ENCODE data around the gene ZBTB44.
"Not testable (repeated sequence)": the region's sequence is repeated elsewhere in the genome, so short reads cannot be mapped to it uniquely, and the experiment has no call there.

Gene ZBTB44, protein sequence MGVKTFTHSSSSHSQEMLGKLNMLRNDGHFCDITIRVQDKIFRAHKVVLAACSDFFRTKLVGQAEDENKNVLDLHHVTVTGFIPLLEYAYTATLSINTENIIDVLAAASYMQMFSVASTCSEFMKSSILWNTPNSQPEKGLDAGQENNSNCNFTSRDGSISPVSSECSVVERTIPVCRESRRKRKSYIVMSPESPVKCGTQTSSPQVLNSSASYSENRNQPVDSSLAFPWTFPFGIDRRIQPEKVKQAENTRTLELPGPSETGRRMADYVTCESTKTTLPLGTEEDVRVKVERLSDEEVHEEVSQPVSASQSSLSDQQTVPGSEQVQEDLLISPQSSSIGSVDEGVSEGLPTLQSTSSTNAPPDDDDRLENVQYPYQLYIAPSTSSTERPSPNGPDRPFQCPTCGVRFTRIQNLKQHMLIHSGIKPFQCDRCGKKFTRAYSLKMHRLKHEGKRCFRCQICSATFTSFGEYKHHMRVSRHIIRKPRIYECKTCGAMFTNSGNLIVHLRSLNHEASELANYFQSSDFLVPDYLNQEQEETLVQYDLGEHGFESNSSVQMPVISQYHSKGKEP

DNA sequence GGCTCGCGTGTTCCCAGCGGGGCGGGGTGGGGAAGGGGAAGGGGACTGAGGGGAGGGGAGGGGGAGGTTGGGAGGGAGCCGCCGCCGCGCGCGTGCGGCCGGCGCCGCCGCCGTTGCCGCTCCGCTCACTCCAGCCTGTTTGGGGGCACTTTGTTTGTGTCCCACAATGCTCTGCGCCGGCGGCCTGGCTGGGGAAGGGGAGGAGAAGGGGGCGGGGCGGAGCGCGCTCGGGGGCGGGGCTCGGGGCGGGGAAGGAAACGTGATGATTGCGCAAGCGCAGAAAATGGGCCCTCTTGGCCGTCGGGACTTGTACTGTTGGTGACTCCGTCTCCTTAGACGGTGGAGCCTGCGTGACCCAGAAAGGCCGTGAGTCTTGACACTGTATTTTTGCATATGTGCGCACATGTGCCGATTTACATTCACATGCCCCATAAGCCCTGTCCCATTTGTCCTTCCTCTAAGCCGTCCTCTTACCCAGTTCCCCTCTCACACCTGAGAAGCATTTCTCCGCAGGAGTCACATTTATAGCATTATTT lies at the start of gene ZBTB44:
Gene ZBTB44, minus strand, starts transcription at position 168 of the 536 bp plus-strand sequence. CDS start 53,044 bp downstream, outside the sequence.
- DNase-seq (ENCODE audit: low read depth in 2 of 2), result peak; percentile 84

DNA sequence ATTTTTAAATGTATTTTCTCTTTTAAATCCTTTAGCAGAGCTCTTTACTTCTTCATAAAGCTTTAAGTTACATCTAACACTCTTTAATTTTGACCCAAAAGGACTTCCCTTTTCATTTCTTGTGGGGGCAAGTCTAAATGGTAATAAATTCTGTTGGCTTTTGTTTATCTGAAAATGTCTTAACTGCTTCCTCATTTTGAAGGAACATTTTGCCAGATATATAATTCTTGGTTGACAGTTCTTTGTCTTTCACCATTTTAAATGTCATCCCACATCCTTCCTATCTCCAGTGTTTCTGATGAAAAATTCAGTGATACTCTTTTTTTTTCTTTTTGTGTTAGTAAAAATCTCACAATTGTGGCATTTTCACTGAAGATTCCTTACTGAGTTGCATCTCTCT lies 44.7 kb upstream of the ZBTB44 start:
- DNase-seq (ENCODE audit: low read depth in 2 of 2), result no peak

DNA sequence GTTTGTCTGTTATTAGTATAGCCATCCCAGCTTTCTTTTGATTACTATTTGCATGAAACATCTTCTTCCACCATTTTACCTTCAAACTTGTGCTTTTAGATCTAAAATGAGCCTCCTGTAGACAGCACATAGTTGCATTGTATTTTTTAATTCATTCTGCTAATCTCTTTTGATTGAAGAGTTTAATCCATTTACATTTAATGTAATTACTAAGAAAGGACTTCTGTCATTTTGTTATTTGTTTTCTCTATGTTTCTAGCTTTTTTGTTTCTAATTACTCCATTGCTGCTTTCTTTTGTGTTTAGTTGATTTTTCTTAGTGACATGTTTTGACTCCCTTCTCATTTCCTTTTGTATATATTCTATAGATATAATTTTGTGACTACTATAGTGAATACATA lies 43.7 kb upstream of the ZBTB44 start:
- no peak for DNase-seq (ENCODE audit: low read depth in 2 of 2)

DNA sequence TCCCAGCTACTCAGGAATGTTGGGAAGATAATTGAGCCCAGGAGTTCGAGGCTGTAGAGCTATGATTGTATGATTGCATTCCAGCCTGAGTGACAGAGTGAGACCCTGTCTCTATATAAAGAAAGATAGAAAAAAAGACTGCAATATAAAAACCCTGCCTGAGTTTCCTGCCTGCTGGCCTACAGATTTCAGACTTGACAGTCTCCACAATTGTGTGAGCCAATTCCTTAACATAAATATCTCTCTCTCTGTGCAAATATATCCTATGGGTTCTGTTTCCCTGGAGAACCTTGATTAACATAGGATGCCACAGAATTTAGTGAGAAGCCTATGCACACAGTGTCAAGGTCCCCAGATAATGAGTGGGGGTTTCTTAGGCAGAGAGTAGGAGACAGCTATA lies 32.5 kb upstream of the ZBTB44 start:
- no peak for DNase-seq (ENCODE audit: low read depth in 2 of 2)

DNA sequence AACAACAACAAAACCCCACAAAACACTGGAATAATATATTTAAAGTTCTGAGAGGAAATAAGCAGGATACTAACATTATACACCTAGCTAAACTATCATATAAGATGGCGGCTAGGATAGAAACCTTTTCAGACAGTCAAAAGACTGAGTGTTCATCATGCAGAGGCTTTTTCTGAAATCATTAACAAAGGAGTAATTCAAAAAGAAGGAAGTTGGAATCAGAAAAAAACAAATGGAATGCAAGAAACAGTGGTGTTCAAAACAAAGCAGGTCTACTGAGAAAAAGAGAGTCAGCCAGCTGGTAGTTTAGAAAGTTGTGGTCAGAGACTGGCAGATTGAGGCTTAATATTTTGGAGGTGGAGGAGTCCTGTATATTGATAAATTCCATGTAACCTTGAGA lies 30.1 kb upstream of the ZBTB44 start:
- no peak for DNase-seq (ENCODE audit: low read depth in 2 of 2)

DNA sequence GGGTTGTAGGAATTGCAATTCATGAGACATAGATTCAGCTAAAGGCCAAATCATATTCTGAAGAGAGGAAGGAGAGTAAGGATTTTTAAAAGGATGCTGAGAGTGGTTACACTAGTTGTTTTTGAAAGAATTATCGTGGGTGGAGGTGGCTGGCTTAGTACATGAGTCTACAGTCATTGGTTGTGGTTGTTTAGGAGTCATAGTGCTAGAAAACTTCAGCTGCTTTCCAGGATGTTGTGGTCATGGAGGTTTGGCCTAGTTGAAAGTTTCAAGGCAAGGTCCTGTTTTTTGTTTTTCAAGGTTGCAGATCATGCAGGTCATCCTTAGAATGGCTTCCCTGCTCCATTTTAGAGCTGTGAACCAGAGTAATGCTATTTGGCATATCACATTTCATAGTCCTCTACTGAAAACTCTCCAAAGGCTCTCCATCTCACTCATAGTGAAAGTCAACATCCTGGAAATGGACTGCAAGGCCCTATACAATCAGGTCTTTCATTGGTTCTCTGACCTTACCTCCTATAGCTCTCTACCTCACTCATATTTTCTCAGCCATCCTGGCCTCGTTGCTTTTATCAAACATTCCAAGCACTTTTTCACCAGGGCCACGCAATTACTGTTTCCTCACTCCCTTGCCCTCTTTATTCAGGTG lies 26.1 kb upstream of the ZBTB44 start:
- no peak for DNase-seq (ENCODE audit: low read depth in 2 of 2)

DNA sequence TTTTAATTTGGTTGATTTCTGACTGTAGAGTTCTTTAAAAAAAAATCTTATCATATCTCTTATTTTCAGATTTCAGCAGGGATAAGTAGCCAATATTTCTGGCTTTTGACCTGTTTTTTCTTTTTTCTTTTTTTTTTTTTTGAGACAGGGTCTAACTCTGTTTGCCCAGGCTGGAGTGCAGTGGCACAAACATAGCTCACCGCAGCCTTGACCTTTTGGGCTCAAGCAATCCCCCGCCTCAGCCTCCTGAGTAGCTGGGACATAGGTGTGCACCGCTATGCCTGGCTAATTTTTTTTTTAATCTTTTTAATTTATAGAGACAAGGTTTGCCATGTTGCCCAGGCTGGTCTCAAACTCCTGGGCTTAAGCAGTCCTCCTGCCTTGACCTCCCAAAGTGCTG lies 23.9 kb upstream of the ZBTB44 start:
- no peak for DNase-seq (ENCODE audit: low read depth in 2 of 2)

DNA sequence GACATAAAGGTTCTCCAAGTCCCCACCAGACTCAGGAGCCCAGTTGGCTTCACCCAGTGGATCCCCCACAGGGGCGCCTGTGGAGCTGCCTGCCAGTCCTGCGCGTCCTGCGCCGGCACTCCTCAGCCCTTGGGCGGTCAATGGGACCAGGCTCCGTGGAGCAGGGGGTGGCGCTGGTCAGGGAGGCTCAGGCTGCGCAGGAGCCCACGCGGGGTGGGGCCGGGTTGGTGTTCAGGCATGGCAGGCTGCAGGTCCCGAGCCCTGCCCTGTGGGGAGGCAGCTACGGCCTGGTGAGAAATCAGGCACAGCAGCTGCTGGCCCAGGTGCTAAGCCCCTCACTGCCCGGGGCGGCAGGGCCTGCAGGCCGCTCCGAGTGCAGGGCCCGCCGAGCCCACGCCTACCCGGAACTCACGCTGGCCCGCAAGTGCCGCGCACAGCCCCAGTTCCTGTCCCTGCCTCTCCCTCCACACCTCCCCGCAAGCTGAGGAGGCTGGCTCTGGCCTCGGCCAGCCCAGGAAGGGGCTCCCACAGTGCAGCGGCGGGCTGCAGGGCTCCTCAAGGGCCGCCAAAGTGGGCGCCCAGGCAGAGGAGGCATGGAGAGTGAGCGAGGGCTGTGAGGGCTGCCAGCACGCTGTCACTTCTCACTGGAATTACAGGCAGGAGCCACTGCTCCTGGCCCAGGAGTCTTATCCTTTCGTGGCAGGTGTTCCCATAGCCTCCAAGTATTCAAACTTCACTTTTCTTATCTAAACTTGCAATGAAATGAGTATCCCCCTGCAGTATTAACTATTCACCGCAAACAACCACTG lies 22.8 kb upstream of the ZBTB44 start:
- no peak for DNase-seq (ENCODE audit: low read depth in 2 of 2)

DNA sequence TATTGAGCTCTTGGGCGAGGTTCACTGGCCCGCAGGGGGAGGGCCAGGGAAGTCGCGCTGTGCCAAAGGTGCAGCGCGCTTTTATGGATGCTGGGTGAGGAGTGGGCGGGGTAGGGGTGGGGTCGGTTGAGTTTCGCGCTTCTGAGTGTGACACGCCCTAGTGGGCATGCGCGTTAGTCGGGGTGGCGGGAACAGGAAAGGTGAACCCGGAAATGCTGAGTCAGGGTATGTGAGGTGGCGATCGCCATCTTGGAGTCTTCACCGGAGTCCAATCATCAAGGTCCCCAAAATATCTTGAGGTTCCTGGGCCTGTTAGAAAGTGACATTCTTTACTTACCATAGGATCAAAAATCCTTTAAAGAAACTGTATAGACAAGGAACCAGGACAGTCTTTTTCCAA lies 16.7 kb upstream of the ZBTB44 start:
- DNase-seq (ENCODE audit: low read depth in 2 of 2), result not testable (repeated sequence)

DNA sequence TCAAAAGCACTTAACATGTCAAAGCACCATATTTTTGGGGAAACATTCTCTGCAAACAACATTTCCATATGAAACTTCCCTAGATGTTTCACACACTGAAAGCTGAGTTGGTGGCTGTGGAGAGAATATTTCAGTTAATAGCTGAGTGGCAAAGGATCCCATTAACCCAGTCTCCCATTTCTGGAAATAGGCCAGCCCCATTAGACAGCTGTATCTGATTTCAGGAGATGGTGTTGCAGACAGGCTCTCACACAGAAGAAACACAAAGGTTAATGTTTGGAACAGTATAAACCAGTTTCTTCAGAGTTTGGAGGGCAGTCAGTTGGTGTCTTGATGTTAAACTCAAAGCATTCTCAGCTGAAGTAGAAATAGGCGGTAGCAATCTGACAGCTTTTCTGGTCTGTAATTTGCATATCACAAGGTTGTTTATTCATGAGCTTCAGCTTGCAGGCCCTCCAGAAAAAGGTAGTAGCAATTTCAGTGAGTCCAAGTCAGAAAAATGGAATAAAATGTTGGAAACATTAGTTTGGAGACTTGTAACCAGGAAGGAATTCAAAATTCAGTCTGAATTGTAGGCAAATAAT lies 15.5 kb upstream of the ZBTB44 start:
- no peak for DNase-seq (ENCODE audit: low read depth in 2 of 2)

DNA sequence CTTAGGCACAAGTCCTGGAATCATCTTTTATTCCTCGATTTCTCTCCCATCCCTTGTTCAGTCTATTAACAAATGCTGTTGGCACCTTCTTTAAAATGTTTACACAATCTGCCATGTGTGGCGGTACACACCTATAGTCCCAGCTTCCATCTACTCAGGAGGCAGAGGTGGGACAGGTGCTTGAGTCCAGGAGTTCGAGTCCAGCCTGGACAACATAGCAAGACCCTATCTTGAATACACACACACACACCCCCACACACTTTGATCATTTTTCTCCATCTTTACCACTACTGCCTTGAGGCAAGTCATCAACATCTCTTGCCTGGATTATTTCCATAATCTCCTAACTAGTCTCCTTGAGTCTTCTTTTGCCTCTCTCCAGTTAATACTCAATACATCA lies 13.7 kb upstream of the ZBTB44 start:
- no peak for DNase-seq (ENCODE audit: low read depth in 2 of 2)

DNA sequence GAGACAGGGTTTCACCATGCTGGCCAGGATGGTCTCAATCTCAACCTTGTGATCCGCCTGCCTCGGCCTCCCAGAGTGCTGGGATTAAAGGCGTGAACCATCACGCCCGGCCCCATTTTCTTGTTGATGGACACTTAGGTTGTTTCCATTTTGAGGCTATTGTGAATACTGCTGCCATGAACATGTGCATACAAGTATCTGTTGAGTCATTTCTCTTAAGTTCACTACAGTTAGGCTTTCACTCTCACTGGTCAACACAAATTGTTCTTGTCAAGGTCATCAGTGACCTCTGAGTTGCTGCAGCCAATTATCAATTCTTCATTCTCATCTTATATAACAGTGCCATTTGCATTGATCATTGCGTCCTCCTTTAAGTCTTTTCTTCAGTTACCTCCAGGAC lies 13.0 kb upstream of the ZBTB44 start:
- DNase-seq (ENCODE audit: low read depth in 2 of 2), result no peak

DNA sequence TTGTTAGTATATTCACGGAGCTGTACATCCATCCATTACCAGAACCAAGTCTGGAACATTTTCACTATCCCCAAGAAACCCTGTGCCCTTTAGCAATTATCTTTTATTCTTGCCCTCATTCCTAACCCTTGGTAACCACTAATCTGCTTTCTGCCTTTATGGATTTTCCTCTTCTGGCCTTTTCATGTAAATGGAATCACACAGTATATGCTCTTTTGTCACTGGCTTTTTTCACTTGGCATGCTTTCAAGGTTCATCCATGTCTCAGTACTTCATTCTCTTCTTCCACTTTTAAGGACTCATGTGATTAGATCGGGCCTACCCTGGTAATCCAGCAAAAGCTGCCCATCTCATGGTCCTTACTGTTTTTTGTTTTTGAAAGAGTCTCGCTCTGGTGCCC lies 11.0 kb upstream of the ZBTB44 start:
- DNase-seq (ENCODE audit: low read depth in 2 of 2), result no peak

DNA sequence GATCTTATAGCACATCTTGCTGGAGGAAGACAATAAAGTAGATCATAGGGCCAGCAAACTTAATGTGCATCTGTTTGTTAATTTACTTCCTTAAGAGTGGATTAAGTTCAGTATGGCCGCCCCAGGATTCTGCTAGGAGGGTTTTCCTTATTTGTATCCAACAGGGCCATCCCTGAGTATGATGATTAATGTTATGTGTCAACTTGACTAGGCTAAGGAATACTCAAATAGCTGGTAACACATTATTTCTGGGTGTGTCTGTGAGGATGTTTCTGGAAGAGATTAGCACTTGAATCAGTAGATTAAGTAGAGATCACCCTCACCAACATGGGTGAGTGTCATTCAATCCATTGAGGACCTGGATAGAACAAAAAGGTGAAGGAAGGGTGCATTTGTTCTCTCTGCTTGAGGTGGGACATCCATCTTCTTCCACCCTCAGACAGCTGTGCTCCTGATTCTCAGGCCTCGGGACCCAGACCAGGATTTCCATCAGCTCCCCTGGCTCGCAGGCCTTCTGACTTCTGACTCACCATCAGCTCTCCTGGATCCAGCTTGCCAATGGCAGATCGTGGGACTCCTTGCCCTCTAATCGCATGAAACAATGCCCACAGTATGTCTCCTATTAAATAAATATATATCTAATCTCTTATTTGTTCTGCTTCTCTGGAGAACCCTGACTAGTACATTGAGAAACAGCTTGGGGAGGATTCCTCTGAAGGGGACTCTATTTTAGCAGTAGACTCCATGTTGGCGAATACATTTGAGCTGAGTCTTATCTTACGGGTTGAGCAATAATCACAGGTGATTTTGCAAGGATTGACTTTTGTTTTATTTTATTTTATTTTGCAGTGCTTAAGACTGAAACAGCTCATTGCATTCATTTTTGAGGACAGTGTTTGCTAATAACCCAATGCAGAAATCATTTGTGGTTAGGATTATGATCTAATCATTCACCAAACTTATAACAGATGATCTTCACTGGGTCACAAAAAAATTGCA lies 9.0 kb upstream of the ZBTB44 start:
- no peak for DNase-seq (ENCODE audit: low read depth in 2 of 2)

DNA sequence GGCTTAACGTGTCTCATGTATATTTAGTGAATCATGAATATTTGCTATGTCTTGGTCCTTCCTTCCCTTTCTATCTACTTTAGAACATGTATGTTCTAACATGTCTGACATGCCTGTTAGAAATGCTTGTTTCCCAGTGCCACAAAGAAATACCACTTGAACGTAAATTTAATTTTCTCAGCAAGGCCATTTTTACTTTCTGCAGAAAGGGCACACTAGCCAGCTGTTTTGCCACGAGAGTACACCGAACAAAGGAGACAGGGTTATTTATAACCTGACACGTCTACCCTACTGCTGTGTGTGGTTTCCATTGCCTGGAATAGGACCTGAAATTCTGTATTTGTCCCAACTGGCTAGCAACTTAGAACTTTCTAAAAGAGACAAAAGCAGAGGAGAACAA lies 7.4 kb upstream of the ZBTB44 start:
- DNase-seq (ENCODE audit: low read depth in 2 of 2), result no peak

DNA sequence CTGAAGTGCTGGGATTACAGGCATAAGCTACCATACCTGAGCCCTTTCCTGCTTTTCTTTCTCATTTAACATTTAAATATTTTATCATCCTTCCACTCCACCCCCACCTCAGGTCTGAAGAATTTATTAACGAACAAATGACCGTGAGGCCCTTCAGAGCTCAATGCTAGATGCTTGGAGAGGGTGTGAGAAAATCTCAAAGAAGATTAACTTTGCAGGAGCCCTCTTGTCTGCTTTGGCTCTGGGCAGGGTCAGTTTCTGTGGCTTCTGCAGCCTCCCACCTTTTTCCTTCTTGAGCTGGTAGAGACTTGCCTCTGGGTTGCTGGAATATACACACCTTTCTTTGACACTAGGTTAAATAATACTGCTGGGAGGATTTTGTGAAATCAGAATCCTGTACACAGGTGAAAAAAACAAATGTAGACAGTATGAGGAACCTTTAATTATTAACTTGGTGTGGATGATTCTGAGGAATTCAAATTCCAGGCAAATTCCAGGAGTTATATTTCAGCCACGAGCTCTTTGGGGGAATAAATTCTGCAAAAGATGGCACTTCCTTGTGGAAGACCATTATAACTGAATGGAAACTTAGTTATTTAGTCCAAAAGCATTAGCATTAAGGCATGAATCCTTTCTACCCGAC lies 3.4 kb upstream of the ZBTB44 start:
- DNase-seq (ENCODE audit: low read depth in 2 of 2), result no peak

DNA sequence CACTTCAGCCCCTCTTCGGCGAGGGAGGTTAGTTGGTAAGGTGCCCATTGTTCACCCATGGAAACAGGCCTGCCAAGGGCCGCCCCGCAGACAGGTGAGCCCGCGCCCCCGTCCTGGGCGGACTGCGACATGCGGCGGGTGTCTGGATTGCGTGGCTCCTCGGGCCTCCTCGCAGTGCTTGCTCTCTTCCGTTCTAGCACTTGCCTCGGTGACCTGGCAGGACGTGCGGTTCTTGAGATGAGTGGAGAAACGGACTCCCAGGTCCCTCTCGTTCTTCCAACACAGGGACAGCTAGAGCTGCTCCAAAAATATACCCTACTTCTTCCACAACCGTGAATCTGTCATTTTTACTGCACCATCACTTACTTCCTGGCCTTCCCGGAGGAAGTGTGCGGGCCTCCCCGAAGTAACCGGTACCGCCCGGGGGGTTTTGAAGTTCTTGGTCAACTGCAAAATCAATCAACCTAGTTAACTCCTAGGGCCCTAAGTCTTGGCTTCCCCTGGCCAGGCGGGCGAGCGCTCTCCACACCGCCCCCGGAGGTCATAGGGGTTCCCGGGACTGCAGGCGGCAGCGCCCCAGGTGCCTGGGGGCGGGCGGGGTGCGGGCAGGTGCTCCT lies 745 bp upstream of the ZBTB44 start:
- peak; percentile 6 to 10 for DNase-seq (ENCODE audit: low read depth in 2 of 2)

DNA sequence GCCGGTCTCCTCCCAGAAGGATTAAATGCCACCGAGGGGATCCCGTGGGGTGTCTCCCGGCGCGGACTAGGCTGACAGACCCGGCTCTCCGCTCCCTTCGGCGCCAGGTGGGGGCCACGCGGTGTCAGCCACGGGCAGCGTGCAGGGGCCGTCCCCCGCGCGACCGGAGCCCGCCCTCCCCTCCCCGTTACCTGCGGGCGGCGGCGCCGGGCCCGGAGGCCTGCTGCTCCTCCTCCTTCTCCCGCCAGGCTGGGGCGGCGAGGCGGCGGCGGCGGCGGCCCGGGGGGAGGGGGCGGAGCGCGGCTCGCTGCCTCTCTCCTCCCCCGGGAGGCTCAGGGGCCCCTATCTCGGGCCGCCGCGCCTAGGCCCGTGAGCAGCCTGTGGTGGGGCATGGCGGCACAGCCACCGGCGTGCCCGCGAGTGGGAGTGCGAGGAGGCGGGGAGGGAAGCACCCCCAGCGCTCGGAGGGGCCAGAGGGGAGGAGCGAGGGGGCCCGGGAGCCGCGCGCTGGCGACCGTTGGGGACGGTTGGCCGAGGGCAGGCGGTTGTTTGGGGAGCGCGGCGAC lies 450 bp downstream of the ZBTB44 start:
- peak; percentile 36 to 57 for DNase-seq (ENCODE audit: low read depth in 2 of 2)

Data from stimulated activated CD8-positive, alpha-beta memory T cell treated with anti-CD3 and anti-CD28 coated beads, Interleukin-15, amount 100 ng/mL, for 4 hours (primary cell).